GM21526 (cell line): ENCODE measurements around the gene MTHFD1L.

Experiments used
- ATAC-seq: cut with Tn5 transposase; IDR thresholded peaks from one replicate; pipeline ENCODE4 v1.9.1; 2021; ENCODE audit warnings: moderate library complexity; ENCODE audit not compliant: unreplicated experiment, low FRiP score

MTHFD1L gene

GRCh38 chr6:150897400-150897943 is 32.0 kb downstream of the MTHFD1L start:
- ATAC-seq: no peak

GRCh38 chr6:150898399-150899170 is 33.1 kb downstream of the MTHFD1L start:
- ATAC-seq: no peak

- no peak for ATAC-seq
Observed at GRCh38 chr6:150899231-150899630, 33.7 kb downstream of the MTHFD1L start.

- no peak for ATAC-seq
Observed at GRCh38 chr6:150900049-150900448, 34.5 kb downstream of the MTHFD1L start.

- ATAC-seq: no peak
Observed at GRCh38 chr6:150902142-150902776, 36.8 kb downstream of the MTHFD1L start.

- ATAC-seq: no peak
Observed at GRCh38 chr6:150905769-150906168, 40.3 kb downstream of the MTHFD1L start.

GRCh38 chr6:150906641-150907326 is 41.3 kb downstream of the MTHFD1L start:
- ATAC-seq: no peak

GRCh38 chr6:150907383-150907782 is 41.9 kb downstream of the MTHFD1L start:
- no peak for ATAC-seq

- no peak for ATAC-seq
Observed at GRCh38 chr6:150908901-150909300, 43.4 kb downstream of the MTHFD1L start.

- no peak for ATAC-seq
Observed at GRCh38 chr6:150910561-150910960, 45.1 kb downstream of the MTHFD1L start.

GRCh38 chr6:150914372-150914771 is 48.9 kb downstream of the MTHFD1L start:
- no peak for ATAC-seq

- ATAC-seq: no peak
Observed at GRCh38 chr6:150915131-150915879, 49.8 kb downstream of the MTHFD1L start.

- ATAC-seq: no peak
Observed at GRCh38 chr6:150915880-150916265, 50.4 kb downstream of the MTHFD1L start.

GRCh38 chr6:150919938-150920337 is 54.4 kb downstream of the MTHFD1L start:
- ATAC-seq: no peak

GRCh38 chr6:150922137-150922536 is 56.6 kb downstream of the MTHFD1L start:
- ATAC-seq: no peak

- no peak for ATAC-seq
Observed at GRCh38 chr6:150924808-150925589, 59.5 kb downstream of the MTHFD1L start.

- no peak for ATAC-seq
Observed at GRCh38 chr6:150925590-150925928, 60.1 kb downstream of the MTHFD1L start.

- no peak for ATAC-seq
Observed at GRCh38 chr6:150925976-150926375, 60.5 kb downstream of the MTHFD1L start.

- ATAC-seq: no peak
Observed at GRCh38 chr6:150928882-150929281, 63.4 kb downstream of the MTHFD1L start.

- ATAC-seq: no peak
Observed at GRCh38 chr6:150929416-150929815, 63.9 kb downstream of the MTHFD1L start.
